ENCODE results near the gene PPP3R1.

- TF ChIP-seq SP1 (IDR thresholded peaks at IDR 0.05), result no peak
- TF ChIP-seq GABPA (IDR thresholded peaks at IDR 0.05 in 1 of 2, conservative IDR thresholded peaks at IDR 0.05 in 1 of 2), result no peak
- no peak for TF ChIP-seq CTCF (IDR thresholded peaks at IDR 0.05; ENCODE audit: low read depth, low read length, missing input control)
- no peak for TF ChIP-seq FOXA2 (IDR thresholded peaks at IDR 0.05)
- no peak for TF ChIP-seq JUND (IDR thresholded peaks at IDR 0.05)
- TF ChIP-seq FOXA1 (IDR thresholded peaks at IDR 0.05), result no peak
- TF ChIP-seq EGR1 (IDR thresholded peaks at IDR 0.05; ENCODE audit: low read depth in 2 of 2), result no peak
- no peak for TF ChIP-seq RAD21 (IDR thresholded peaks at IDR 0.05)
- TF ChIP-seq YY1 (IDR thresholded peaks at IDR 0.05), result no peak
- TF ChIP-seq REST (IDR thresholded peaks at IDR 0.05), result no peak
- TF ChIP-seq ZBTB33 (IDR thresholded peaks at IDR 0.05), result no peak
Measured at GRCh38 chr2:68141875-68142274, 110.5 kb downstream of the PPP3R1 start.
